ENCODE measurements around the gene RPS6KA2.
"Not testable (repeated sequence)": the region's sequence is repeated elsewhere in the genome, so short reads cannot be mapped to it uniquely, and the experiment has no call there.

Gene RPS6KA2

GRCh38 chr6:166422201-166422940 lies 204.7 kb downstream of the RPS6KA2 start:
- no peak for DNase-seq (ENCODE audit: low read depth in 2 of 2)

- no peak for DNase-seq (ENCODE audit: low read depth in 2 of 2)
These were observed 206.7 kb downstream of the RPS6KA2 start for GRCh38 chr6:166420351-166420750.

- no peak for DNase-seq (ENCODE audit: low read depth in 2 of 2)
These were observed 207.3 kb downstream of the RPS6KA2 start for GRCh38 chr6:166419717-166420116.

GRCh38 chr6:166419286-166419685 lies 207.8 kb downstream of the RPS6KA2 start:
- DNase-seq (ENCODE audit: low read depth in 2 of 2) = peak; percentile 43 to 51

GRCh38 chr6:166418691-166419143 lies 208.3 kb downstream of the RPS6KA2 start:
- DNase-seq (ENCODE audit: low read depth in 2 of 2) = no peak

GRCh38 chr6:166417285-166417691 lies 209.8 kb downstream of the RPS6KA2 start:
- DNase-seq (ENCODE audit: low read depth in 2 of 2) = no peak

GRCh38 chr6:166415833-166416347 lies 211.2 kb downstream of the RPS6KA2 start:
- DNase-seq (ENCODE audit: low read depth in 2 of 2) = no peak

GRCh38 chr6:166415306-166415705 lies 211.7 kb downstream of the RPS6KA2 start:
- DNase-seq (ENCODE audit: low read depth in 2 of 2) = no peak

- no peak for DNase-seq (ENCODE audit: low read depth in 2 of 2)
These were observed 213.5 kb downstream of the RPS6KA2 start for GRCh38 chr6:166413491-166413951.

- no peak for DNase-seq (ENCODE audit: low read depth in 2 of 2)
These were observed 214.1 kb downstream of the RPS6KA2 start for GRCh38 chr6:166412911-166413384.

- no peak for DNase-seq (ENCODE audit: low read depth in 2 of 2)
These were observed 214.7 kb downstream of the RPS6KA2 start for GRCh38 chr6:166412156-166412910.

GRCh38 chr6:166411721-166412151 lies 215.3 kb downstream of the RPS6KA2 start:
- no peak for DNase-seq (ENCODE audit: low read depth in 2 of 2)

- no peak for DNase-seq (ENCODE audit: low read depth in 2 of 2)
These were observed 215.8 kb downstream of the RPS6KA2 start for GRCh38 chr6:166411271-166411670.

- no peak for DNase-seq (ENCODE audit: low read depth in 2 of 2)
These were observed 216.6 kb downstream of the RPS6KA2 start for GRCh38 chr6:166410426-166410935.

- DNase-seq (ENCODE audit: low read depth in 2 of 2) = no peak
These were observed 217.9 kb downstream of the RPS6KA2 start for GRCh38 chr6:166408936-166409755.

GRCh38 chr6:166406197-166406596 lies 220.9 kb downstream of the RPS6KA2 start:
- no peak for DNase-seq (ENCODE audit: low read depth in 2 of 2)

- DNase-seq (ENCODE audit: low read depth in 2 of 2) = no peak
These were observed 221.7 kb downstream of the RPS6KA2 start for GRCh38 chr6:166405386-166405785.

- DNase-seq (ENCODE audit: low read depth in 2 of 2) = no peak
These were observed 224.3 kb downstream of the RPS6KA2 start for GRCh38 chr6:166402582-166403277.

GRCh38 chr6:166400649-166401250 lies 226.3 kb downstream of the RPS6KA2 start:
- DNase-seq (ENCODE audit: low read depth in 2 of 2) = not testable (repeated sequence)

- no peak for DNase-seq (ENCODE audit: low read depth in 2 of 2)
These were observed 226.9 kb downstream of the RPS6KA2 start for GRCh38 chr6:166400181-166400580.
